CD4-positive, CD25-positive, alpha-beta regulatory T cell (primary cell): ENCODE results near the gene NRF1. TPM values are rescaled to one million over a fixed set of nuclear protein-coding genes. Genes with fewer than 3 reads are reported as not detected.
A peak's percentile ranks its signal among the peaks of the same experiment; 100 is the strongest.
"Not testable (repeated sequence)": the region's sequence is repeated elsewhere in the genome, so short reads cannot be mapped to it uniquely, and the experiment has no call there.

Experiments
- ATAC-seq, 2 donors: fragments of 150-1000 bp; cut with Tn5 transposase; one replicate each; pipeline ENCODE4 v1.10.0; 2021; ENCODE audit warnings: low read depth in 2 of 2, moderate number of reproducible peaks in 2 of 2, moderate library complexity in 1 of 2
- DNase-seq, 3 donors: peaks; one replicate each; pipeline versions ENCODE4 v3.0.0 to v3.0.0-alpha.2; 2012 to 2022; ENCODE audit warnings: mixed read lengths in 1 of 3
- H3K27ac ChIP-seq: one replicate; pipeline ENCODE4 v1.7.0; 2013; ENCODE audit warnings: mild to moderate bottlenecking, low read length; ENCODE audit not compliant: insufficient read depth, poor library complexity, severe bottlenecking
- H3K27me3 ChIP-seq: one replicate; pipeline ENCODE4 v1.7.0; 2013; ENCODE audit warnings: low read length; ENCODE audit not compliant: control insufficient read depth, insufficient read depth
- H3K36me3 ChIP-seq: one replicate; pipeline ENCODE4 v1.7.0; 2013; ENCODE audit warnings: mild to moderate bottlenecking, low read length, moderate library complexity; ENCODE audit not compliant: control insufficient read depth, insufficient read depth
- H3K4me1 ChIP-seq: 2 replicates; pipeline ENCODE4 v1.7.0; 2013; ENCODE audit warnings: mild to moderate bottlenecking, low read length; ENCODE audit not compliant: insufficient read depth, control insufficient read depth, poor library complexity, severe bottlenecking
- H3K4me3 ChIP-seq: one replicate; pipeline ENCODE4 v1.7.0; 2013; ENCODE audit warnings: low read depth, mild to moderate bottlenecking, low read length, moderate library complexity
- H3K9me3 ChIP-seq, 2 experiments: 1 replicate in 1 of 2; 2 replicates in 1 of 2; pipeline ENCODE4 v1.7.0; 2013; ENCODE audit warnings: low read length in 2 of 2, mild to moderate bottlenecking in 1 of 2, moderate library complexity in 1 of 2; ENCODE audit not compliant: control insufficient read depth in 2 of 2
- H3K27ac Mint-ChIP-seq, 3 donors: one replicate each; pipeline ENCODE4 v1.8.0; 2020 to 2022; ENCODE audit warnings: mild to moderate bottlenecking in 3 of 3, mixed read lengths in 3 of 3, moderate library complexity in 2 of 3
- H3K27me3 Mint-ChIP-seq: one replicate; pipeline ENCODE4 v1.8.0; 2022; ENCODE audit warnings: mild to moderate bottlenecking, mixed read lengths
- H3K36me3 Mint-ChIP-seq: one replicate; pipeline ENCODE4 v1.8.0; 2020; ENCODE audit warnings: mixed read lengths
- H3K4me1 Mint-ChIP-seq, 4 donors: one replicate each; pipeline ENCODE4 v1.8.0; 2020 to 2022; ENCODE audit warnings: mixed read lengths in 4 of 4, mild to moderate bottlenecking in 1 of 4
- H3K4me3 Mint-ChIP-seq, 4 donors: one replicate each; pipeline ENCODE4 v1.8.0; 2020 to 2022; ENCODE audit warnings: mild to moderate bottlenecking in 4 of 4, mixed read lengths in 4 of 4, moderate library complexity in 3 of 4
- H3K9me3 Mint-ChIP-seq, 7 donors: one replicate each; pipeline ENCODE4 v1.8.0; 2020 to 2022; ENCODE audit warnings: mixed read lengths in 7 of 7, mild to moderate bottlenecking in 3 of 7, moderate library complexity in 2 of 7
- polyA plus RNA-seq, 4 donors: library from polyadenylated mRNA; unstranded; fragments of 300-500 nt; fragmentation: Illumina TruSeq; gene quantifications; one replicate each; pipeline ENCODE4 v1.2.3, GENCODE V29; 2021
- total RNA-seq: library from RNA; stranded (reverse); gene quantifications from one replicate; pipeline ENCODE4 v1.2.3, GENCODE V29; 2022

NRF1 gene
- total and polyA plus RNA-seq, 5 donors from 2014 or later: 19.6 to 42.5 (median 26.3) TPM

- H3K4me1 Mint-ChIP-seq: peaks cover 7 to 16% (median 14%) of the 10 kb centered on the region in 4 donors
- H3K27me3 ChIP-seq, H3K9me3 ChIP-seq, H3K4me1 ChIP-seq, ATAC-seq, H3K27me3 Mint-ChIP-seq, H3K4me3 ChIP-seq, DNase-seq, H3K4me3 Mint-ChIP-seq, H3K27ac ChIP-seq, H3K27ac Mint-ChIP-seq: not testable (repeated sequence)
- H3K36me3 Mint-ChIP-seq: peaks cover 44% of the 10 kb centered on the region
- H3K36me3 ChIP-seq: peaks cover 46% of the 10 kb centered on the region
- H3K9me3 Mint-ChIP-seq: peaks cover 0 to 12% (median 4%) of the 10 kb centered on the region in 7 donors
Observed at GRCh38 chr7:129663240-129663639, 51.7 kb downstream of the NRF1 start.

- Mint-ChIP-seq H3K27me3 (peaks cover 5% of the 10 kb centered on the region), H3K4me3 (no peak overlapping the region), H3K4me1 (peaks cover 7 to 16% (median 13%) of the 10 kb centered on the region in 4 donors), H3K27ac (peak overlapping the region in 1 of 3 donors; percentile 7), H3K36me3 (peaks cover 36% of the 10 kb centered on the region), H3K9me3 (peaks cover 0 to 12% (median 4%) of the 10 kb centered on the region in 7 donors)
- Histone ChIP-seq H3K4me3 (no peak overlapping the region), H3K27me3 (no peaks in the 10 kb centered on the region), H3K4me1 (no peaks in the 10 kb centered on the region), H3K9me3 (peaks cover 7 to 10% of the 10 kb centered on the region in 2 experiments), H3K36me3 (peaks cover 36% of the 10 kb centered on the region), H3K27ac (no peak overlapping the region)
- DNase-seq: peak in 2 of 3 donors; percentile 8 to 57
- ATAC-seq: no peak
Observed at GRCh38 chr7:129664029-129665012, 52.8 kb downstream of the NRF1 start.

- DNase-seq: no peak
- Mint-ChIP-seq H3K4me3 (no peak overlapping the region), H3K36me3 (peaks cover 29% of the 10 kb centered on the region)
Observed at GRCh38 chr7:129665013-129665401, 53.5 kb downstream of the NRF1 start.

GRCh38 chr7:129667116-129667515 is 55.6 kb downstream of the NRF1 start:
- peaks cover 15% of the 10 kb centered on the region for H3K36me3 ChIP-seq
- peaks cover 5% of the 10 kb centered on the region for H3K27me3 Mint-ChIP-seq
- no peaks in the 10 kb centered on the region for H3K27me3 ChIP-seq
- H3K9me3 ChIP-seq: peaks cover 0 to under 1% of the 10 kb centered on the region in 2 experiments
- H3K27ac Mint-ChIP-seq: peak overlapping the region in 1 of 3 donors; percentile 27
- DNase-seq (no peak), ATAC-seq (no peak)
- H3K27ac ChIP-seq: no peak overlapping the region
- no peak overlapping the region for H3K4me3 Mint-ChIP-seq
- H3K4me3 ChIP-seq: no peak overlapping the region
- peaks cover 5 to 16% (median 11%) of the 10 kb centered on the region in 4 donors for H3K4me1 Mint-ChIP-seq
- H3K4me1 ChIP-seq: no peaks in the 10 kb centered on the region
- peaks cover 0 to 2% (median 0%) of the 10 kb centered on the region in 7 donors for H3K9me3 Mint-ChIP-seq
- peaks cover 10% of the 10 kb centered on the region for H3K36me3 Mint-ChIP-seq

More at GRCh38 chr7:129665013-129665401, 53.5 kb downstream of the NRF1 start:
- H3K27me3 Mint-ChIP-seq: peaks cover 5% of the 10 kb centered on the region
- Histone ChIP-seq H3K4me3 (no peak overlapping the region), H3K36me3 (peaks cover 29% of the 10 kb centered on the region), H3K27me3 (no peaks in the 10 kb centered on the region), H3K4me1 (no peaks in the 10 kb centered on the region), H3K9me3 (peaks cover 7 to 10% of the 10 kb centered on the region in 2 experiments), H3K27ac (no peak overlapping the region)
- peaks cover 0 to 11% (median 4%) of the 10 kb centered on the region in 7 donors for H3K9me3 Mint-ChIP-seq
- peak overlapping the region in 1 of 3 donors; percentile 7 for H3K27ac Mint-ChIP-seq
- no peak for ATAC-seq
- peaks cover 7 to 16% (median 11%) of the 10 kb centered on the region in 4 donors for H3K4me1 Mint-ChIP-seq

GRCh38 chr7:129667551-129667950 is 56.0 kb downstream of the NRF1 start:
- Mint-ChIP-seq H3K27ac (no peak overlapping the region), H3K9me3 (no peaks in the 10 kb centered on the region), H3K27me3 (peaks cover 5% of the 10 kb centered on the region), H3K4me3 (no peak overlapping the region), H3K36me3 (peaks cover 6% of the 10 kb centered on the region), H3K4me1 (peaks cover 5 to 16% (median 11%) of the 10 kb centered on the region in 4 donors)
- ATAC-seq (no peak), DNase-seq (no peak)
- no peaks in the 10 kb centered on the region for H3K27me3 ChIP-seq
- no peaks in the 10 kb centered on the region for H3K9me3 ChIP-seq
- H3K36me3 ChIP-seq: peaks cover 18% of the 10 kb centered on the region
- no peak overlapping the region for H3K4me3 ChIP-seq
- no peak overlapping the region for H3K27ac ChIP-seq
- no peaks in the 10 kb centered on the region for H3K4me1 ChIP-seq

GRCh38 chr7:129669901-129670300 is 58.4 kb downstream of the NRF1 start:
- ATAC-seq (no peak), DNase-seq (no peak)
- no peaks in the 10 kb centered on the region for H3K9me3 ChIP-seq
- H3K27ac ChIP-seq: no peak overlapping the region
- H3K4me3 Mint-ChIP-seq: no peak overlapping the region
- H3K4me3 ChIP-seq: no peak overlapping the region
- H3K4me1 ChIP-seq: no peaks in the 10 kb centered on the region
- peaks cover under 1 to 6% (median 3%) of the 10 kb centered on the region in 4 donors for H3K4me1 Mint-ChIP-seq
- no peaks in the 10 kb centered on the region for H3K27me3 Mint-ChIP-seq
- peaks cover 34% of the 10 kb centered on the region for H3K36me3 ChIP-seq
- no peaks in the 10 kb centered on the region for H3K9me3 Mint-ChIP-seq
- H3K36me3 Mint-ChIP-seq: peaks cover 10% of the 10 kb centered on the region
- H3K27ac Mint-ChIP-seq: no peak overlapping the region
- H3K27me3 ChIP-seq: no peaks in the 10 kb centered on the region

- Histone ChIP-seq H3K4me1 (no peaks in the 10 kb centered on the region), H3K27ac (no peak overlapping the region), H3K36me3 (peaks cover 38% of the 10 kb centered on the region), H3K9me3 (no peaks in the 10 kb centered on the region), H3K27me3 (no peaks in the 10 kb centered on the region), H3K4me3 (no peak overlapping the region)
- Mint-ChIP-seq H3K27ac (no peak overlapping the region), H3K36me3 (peaks cover 15% of the 10 kb centered on the region), H3K4me3 (no peak overlapping the region), H3K9me3 (peaks cover 0 to 4% (median 0%) of the 10 kb centered on the region in 7 donors), H3K27me3 (no peaks in the 10 kb centered on the region), H3K4me1 (peaks cover 0 to 4% (median 2%) of the 10 kb centered on the region in 4 donors)
- ATAC-seq: no peak
- DNase-seq: no peak
Observed at GRCh38 chr7:129670656-129671055, 59.1 kb downstream of the NRF1 start.
